GM23338 (cell line): Measurements from ENCODE around the gene KDM4B. TPM values are rescaled to one million over a fixed set of nuclear protein-coding genes. Genes with fewer than 3 reads are reported as not detected.

ENCODE experiments used
- ATAC-seq: fragments of 200-7000 bp; cut with Tn5 transposase; 3 replicates; pipeline ENCODE4 v1.9.1; 2020
- DNase-seq: peaks from one replicate; pipeline ENCODE4 v3.0.0-alpha.2; 2015; ENCODE audit warnings: low spot score
- H2AFZ ChIP-seq: fragments of 200-600 bp; sonication (generic); 2 replicates; pipeline ENCODE4 v1.8.0; 2016; ENCODE audit warnings: antibody characterized with exemption, mild to moderate bottlenecking, moderate library complexity
- H3F3A ChIP-seq: fragments of 200-600 bp; sonication (generic); replicated peaks from 2 replicates; pipeline ENCODE4 v1.8.0; 2017; ENCODE audit warnings: antibody characterized with exemption, mixed run types, low read depth
- H3K27ac ChIP-seq: fragments of 200-600 bp; sonication (generic); 2 replicates; pipeline ENCODE4 v1.6.1; 2016; ENCODE audit warnings: low read depth
- H3K27me3 ChIP-seq: fragments of 200-600 bp; sonication (generic); 2 replicates; pipeline ENCODE4 v1.8.0; 2016; ENCODE audit warnings: mild to moderate bottlenecking, mixed run types, moderate library complexity; ENCODE audit not compliant: insufficient read depth
- H3K36me3 ChIP-seq: fragments of 200-600 bp; sonication (generic); 2 replicates; pipeline ENCODE4 v1.8.0; 2016; ENCODE audit warnings: mild to moderate bottlenecking; ENCODE audit not compliant: insufficient read depth
- H3K4me1 ChIP-seq: fragments of 200-600 bp; sonication (generic); 2 replicates; pipeline ENCODE4 v1.8.0; 2016; ENCODE audit warnings: mild to moderate bottlenecking, moderate library complexity; ENCODE audit not compliant: insufficient read depth
- H3K4me2 ChIP-seq: fragments of 200-600 bp; sonication (generic); 2 replicates; pipeline ENCODE4 v1.7.1; 2017; ENCODE audit warnings: mixed run types
- H3K4me3 ChIP-seq: fragments of 200-600 bp; sonication (generic); 2 replicates; pipeline ENCODE4 v1.6.1; 2016; ENCODE audit warnings: mixed run types
- H3K79me2 ChIP-seq: fragments of 200-600 bp; sonication (generic); replicated peaks from 2 replicates; pipeline ENCODE4 v1.8.0; 2017; ENCODE audit warnings: mild to moderate bottlenecking; ENCODE audit not compliant: insufficient read depth
- H3K9me2 ChIP-seq: fragments of 200-600 bp; sonication (generic); 2 replicates; pipeline ENCODE4 v1.8.0; 2017; ENCODE audit not compliant: insufficient read depth
- H4K20me1 ChIP-seq: fragments of 200-600 bp; sonication (generic); replicated peaks from 2 replicates; pipeline ENCODE4 v1.8.0; 2017; ENCODE audit warnings: mild to moderate bottlenecking; ENCODE audit not compliant: insufficient read depth
- H3K27ac Mint-ChIP-seq: 2 replicates; pipeline ENCODE4 v1.8.0; 2020; ENCODE audit warnings: inconsistent platforms, mild to moderate bottlenecking, moderate library complexity, mixed read lengths
- H3K27me3 Mint-ChIP-seq: 3 replicates; pipeline ENCODE4 v1.8.0; 2022; ENCODE audit warnings: low read depth, mild to moderate bottlenecking, moderate library complexity, mixed read lengths, inconsistent platforms; ENCODE audit not compliant: insufficient read depth, poor library complexity
- H3K36me3 Mint-ChIP-seq: 3 replicates; pipeline ENCODE4 v1.8.0; 2021; ENCODE audit warnings: low read depth, mild to moderate bottlenecking, inconsistent platforms, moderate library complexity, mixed read lengths
- H3K4me1 Mint-ChIP-seq: 3 replicates; pipeline ENCODE4 v1.8.0; 2020; ENCODE audit warnings: mild to moderate bottlenecking, inconsistent platforms, mixed read lengths
- H3K4me3 Mint-ChIP-seq: 3 replicates; pipeline ENCODE4 v1.8.0; 2021; ENCODE audit warnings: moderate library complexity, mild to moderate bottlenecking, inconsistent platforms, mixed read lengths
- H3K9me3 Mint-ChIP-seq: 3 replicates; pipeline ENCODE4 v1.8.0; 2020; ENCODE audit warnings: moderate library complexity, mild to moderate bottlenecking, inconsistent platforms, mixed read lengths
- CREB1 ChIP-seq: fragments of 250-450 bp; sonication (Bioruptor Pico); IDR thresholded peaks from 2 replicates; pipeline ENCODE4 v1.5.0; 2020; ENCODE audit warnings: low read depth, mild to moderate bottlenecking, moderate library complexity
- EZH2phosphoT487 ChIP-seq: fragments of 200-600 bp; sonication (generic); IDR thresholded peaks from one replicate; pipeline ENCODE4 v1.8.1; 2018; ENCODE audit warnings: antibody characterized with exemption; ENCODE audit not compliant: unreplicated experiment
- STAT1 ChIP-seq: IDR thresholded peaks from one replicate; pipeline ENCODE4 v1.6.1; 2016; ENCODE audit warnings: antibody characterized with exemption; ENCODE audit not compliant: unreplicated experiment
- polyA plus RNA-seq: library from polyadenylated mRNA; unstranded; fragments of >200 nt; fragmentation: Nextera tagmentation; extraction: Ambion mirVana; gene quantifications from 2 replicates; pipeline ENCODE4 v1.2.1, GENCODE V29; 2016
- total RNA-seq: library from RNA; depleted of rRNA; stranded (reverse); fragments of >200 nt; shearing (Covaris generic); gene quantifications from 2 replicates; pipeline ENCODE4 v1.2.3, GENCODE V29; 2014
- TF ChIP-seq, protein P1 (sequence below), 2 experiments: fragments of 200-600 bp in 1 of 2; sonication (generic) in 1 of 2; conservative IDR thresholded peaks; 2 replicates each; pipeline versions ENCODE4 v1.5.1 to v1.6.1; 2016 to 2017; ENCODE audit warnings: antibody characterized with exemption in 2 of 2, low read depth in 2 of 2, mild to moderate bottlenecking in 2 of 2, moderate library complexity in 1 of 2
- TF ChIP-seq, protein P2 (sequence below): IDR thresholded peaks from one replicate; pipeline ENCODE4 v1.6.1; 2018; ENCODE audit warnings: antibody characterized with exemption; ENCODE audit not compliant: unreplicated experiment
- TF ChIP-seq, protein P3 (sequence below): IDR thresholded peaks from 2 replicates; pipeline ENCODE4 v1.6.1; 2016; ENCODE audit warnings: antibody characterized with exemption

KDM4B gene
- total and polyA plus RNA-seq, 2 experiments from 2014 or later, result 9.1 to 27.6 TPM

DNA sequence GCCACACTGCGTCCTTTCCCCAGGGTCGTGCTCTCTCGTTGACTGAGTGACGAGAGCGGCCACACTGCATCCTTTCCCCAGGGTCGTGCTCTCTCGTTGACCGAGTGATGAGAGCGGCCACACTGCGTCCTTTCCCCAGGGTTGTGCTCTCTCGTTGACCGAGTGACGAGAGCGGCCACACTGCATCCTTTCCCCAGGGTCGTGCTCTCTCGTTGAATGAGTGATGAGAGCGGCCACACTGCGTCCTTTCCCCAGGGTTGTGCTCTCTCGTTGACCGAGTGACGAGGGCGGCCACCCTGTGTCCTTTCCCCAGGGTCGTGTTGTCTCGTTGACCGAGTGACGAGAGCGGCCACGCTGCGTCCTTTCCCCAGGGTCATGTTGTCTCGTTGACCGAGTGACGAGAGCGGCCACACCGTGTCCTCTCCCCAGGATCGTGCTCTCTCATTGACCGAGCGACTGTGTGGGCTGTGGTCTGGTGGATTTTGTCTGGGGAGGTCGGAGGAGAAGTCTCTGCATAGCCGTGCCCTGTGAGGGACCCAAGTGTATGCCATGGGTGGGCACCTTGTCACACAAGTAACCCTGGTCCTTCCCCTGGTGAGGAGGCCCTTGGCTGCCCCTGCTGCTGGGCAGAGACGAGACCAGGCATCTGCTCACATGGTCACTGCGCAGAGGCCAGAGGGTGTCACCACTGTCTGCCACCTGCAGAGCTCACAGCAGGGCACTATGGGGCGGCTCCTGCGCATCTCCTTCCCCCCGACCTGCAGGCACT lies 107.7 kb downstream of the KDM4B start:
- Histone ChIP-seq H3K9me2 (no peaks in the 10 kb centered on the region), H3F3A (peaks cover 9% of the 10 kb centered on the region; the same call in 1 of the 2 replicates), H3K27ac (no peak overlapping the region), H3K4me1 (peaks cover 18% of the 10 kb centered on the region), H3K4me2 (no peak overlapping the region), H3K36me3 (no peaks in the 10 kb centered on the region), H4K20me1 (peaks cover 10% of the 10 kb centered on the region; the same call in 1 of the 2 replicates), H3K4me3 (no peak overlapping the region), H3K79me2 (no peaks in the 10 kb centered on the region), H3K27me3 (no peaks in the 10 kb centered on the region), H2AFZ (no peak overlapping the region)
- Mint-ChIP-seq H3K27me3 (peaks cover 9% of the 10 kb centered on the region), H3K4me1 (peaks cover 22% of the 10 kb centered on the region), H3K4me3 (no peak overlapping the region), H3K9me3 (no peaks in the 10 kb centered on the region), H3K36me3 (peaks cover 4% of the 10 kb centered on the region; the same call in 1 of the 3 replicates), H3K27ac (0 out of 2 replicates have a peak overlapping the region, but pooled peaks have one; percentile 44)
- DNase-seq (no peak), ATAC-seq (no peak)
- no peak for TF ChIP-seq EZH2phosphoT487
- TF ChIP-seq, protein P1, sequence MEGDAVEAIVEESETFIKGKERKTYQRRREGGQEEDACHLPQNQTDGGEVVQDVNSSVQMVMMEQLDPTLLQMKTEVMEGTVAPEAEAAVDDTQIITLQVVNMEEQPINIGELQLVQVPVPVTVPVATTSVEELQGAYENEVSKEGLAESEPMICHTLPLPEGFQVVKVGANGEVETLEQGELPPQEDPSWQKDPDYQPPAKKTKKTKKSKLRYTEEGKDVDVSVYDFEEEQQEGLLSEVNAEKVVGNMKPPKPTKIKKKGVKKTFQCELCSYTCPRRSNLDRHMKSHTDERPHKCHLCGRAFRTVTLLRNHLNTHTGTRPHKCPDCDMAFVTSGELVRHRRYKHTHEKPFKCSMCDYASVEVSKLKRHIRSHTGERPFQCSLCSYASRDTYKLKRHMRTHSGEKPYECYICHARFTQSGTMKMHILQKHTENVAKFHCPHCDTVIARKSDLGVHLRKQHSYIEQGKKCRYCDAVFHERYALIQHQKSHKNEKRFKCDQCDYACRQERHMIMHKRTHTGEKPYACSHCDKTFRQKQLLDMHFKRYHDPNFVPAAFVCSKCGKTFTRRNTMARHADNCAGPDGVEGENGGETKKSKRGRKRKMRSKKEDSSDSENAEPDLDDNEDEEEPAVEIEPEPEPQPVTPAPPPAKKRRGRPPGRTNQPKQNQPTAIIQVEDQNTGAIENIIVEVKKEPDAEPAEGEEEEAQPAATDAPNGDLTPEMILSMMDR (conservative IDR thresholded peaks at IDR 0.05; ENCODE audit: low read depth in 2 of 2), result no peak
- TF ChIP-seq, protein P2, sequence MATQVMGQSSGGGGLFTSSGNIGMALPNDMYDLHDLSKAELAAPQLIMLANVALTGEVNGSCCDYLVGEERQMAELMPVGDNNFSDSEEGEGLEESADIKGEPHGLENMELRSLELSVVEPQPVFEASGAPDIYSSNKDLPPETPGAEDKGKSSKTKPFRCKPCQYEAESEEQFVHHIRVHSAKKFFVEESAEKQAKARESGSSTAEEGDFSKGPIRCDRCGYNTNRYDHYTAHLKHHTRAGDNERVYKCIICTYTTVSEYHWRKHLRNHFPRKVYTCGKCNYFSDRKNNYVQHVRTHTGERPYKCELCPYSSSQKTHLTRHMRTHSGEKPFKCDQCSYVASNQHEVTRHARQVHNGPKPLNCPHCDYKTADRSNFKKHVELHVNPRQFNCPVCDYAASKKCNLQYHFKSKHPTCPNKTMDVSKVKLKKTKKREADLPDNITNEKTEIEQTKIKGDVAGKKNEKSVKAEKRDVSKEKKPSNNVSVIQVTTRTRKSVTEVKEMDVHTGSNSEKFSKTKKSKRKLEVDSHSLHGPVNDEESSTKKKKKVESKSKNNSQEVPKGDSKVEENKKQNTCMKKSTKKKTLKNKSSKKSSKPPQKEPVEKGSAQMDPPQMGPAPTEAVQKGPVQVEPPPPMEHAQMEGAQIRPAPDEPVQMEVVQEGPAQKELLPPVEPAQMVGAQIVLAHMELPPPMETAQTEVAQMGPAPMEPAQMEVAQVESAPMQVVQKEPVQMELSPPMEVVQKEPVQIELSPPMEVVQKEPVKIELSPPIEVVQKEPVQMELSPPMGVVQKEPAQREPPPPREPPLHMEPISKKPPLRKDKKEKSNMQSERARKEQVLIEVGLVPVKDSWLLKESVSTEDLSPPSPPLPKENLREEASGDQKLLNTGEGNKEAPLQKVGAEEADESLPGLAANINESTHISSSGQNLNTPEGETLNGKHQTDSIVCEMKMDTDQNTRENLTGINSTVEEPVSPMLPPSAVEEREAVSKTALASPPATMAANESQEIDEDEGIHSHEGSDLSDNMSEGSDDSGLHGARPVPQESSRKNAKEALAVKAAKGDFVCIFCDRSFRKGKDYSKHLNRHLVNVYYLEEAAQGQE, result no peak

DNA sequence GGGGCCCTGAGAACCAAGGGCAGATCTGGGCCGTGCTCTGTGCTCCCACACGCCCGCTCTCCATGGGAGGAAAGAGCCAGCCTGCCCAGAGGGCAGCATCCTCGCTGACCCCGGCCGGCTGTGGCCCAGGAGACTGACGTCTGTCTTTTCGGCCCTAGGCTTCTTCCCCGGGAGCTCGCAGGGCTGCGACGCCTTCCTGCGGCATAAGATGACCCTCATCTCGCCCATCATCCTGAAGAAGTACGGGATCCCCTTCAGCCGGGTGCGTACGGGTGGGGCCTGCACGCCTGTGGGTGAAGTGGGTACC lies 108.2 kb downstream of the KDM4B start:
- Mint-ChIP-seq H3K27ac (no peak overlapping the region), H3K27me3 (peaks cover 8% of the 10 kb centered on the region), H3K9me3 (no peaks in the 10 kb centered on the region), H3K4me1 (peaks cover 22% of the 10 kb centered on the region), H3K4me3 (no peak overlapping the region), H3K36me3 (peaks cover 4% of the 10 kb centered on the region; the same call in 1 of the 3 replicates)
- Histone ChIP-seq H3K27me3 (no peaks in the 10 kb centered on the region), H3F3A (peaks cover 9% of the 10 kb centered on the region; the same call in 1 of the 2 replicates), H3K4me1 (peaks cover 18% of the 10 kb centered on the region), H4K20me1 (peaks cover 10% of the 10 kb centered on the region; the same call in 1 of the 2 replicates), H3K9me2 (no peaks in the 10 kb centered on the region), H2AFZ (no peak overlapping the region), H3K4me2 (no peak overlapping the region), H3K79me2 (no peaks in the 10 kb centered on the region), H3K36me3 (no peaks in the 10 kb centered on the region), H3K27ac (no peak overlapping the region), H3K4me3 (no peak overlapping the region)
- no peak for ATAC-seq
- no peak for DNase-seq
- no peak for TF ChIP-seq STAT1
- TF ChIP-seq, protein P3, sequence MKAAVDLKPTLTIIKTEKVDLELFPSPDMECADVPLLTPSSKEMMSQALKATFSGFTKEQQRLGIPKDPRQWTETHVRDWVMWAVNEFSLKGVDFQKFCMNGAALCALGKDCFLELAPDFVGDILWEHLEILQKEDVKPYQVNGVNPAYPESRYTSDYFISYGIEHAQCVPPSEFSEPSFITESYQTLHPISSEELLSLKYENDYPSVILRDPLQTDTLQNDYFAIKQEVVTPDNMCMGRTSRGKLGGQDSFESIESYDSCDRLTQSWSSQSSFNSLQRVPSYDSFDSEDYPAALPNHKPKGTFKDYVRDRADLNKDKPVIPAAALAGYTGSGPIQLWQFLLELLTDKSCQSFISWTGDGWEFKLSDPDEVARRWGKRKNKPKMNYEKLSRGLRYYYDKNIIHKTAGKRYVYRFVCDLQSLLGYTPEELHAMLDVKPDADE, result no peak
- TF ChIP-seq CREB1, result no peak
- TF ChIP-seq, protein P1 (conservative IDR thresholded peaks at IDR 0.05; ENCODE audit: low read depth in 2 of 2), result no peak
